GM21717 (cell line): ENCODE data around the gene CDRT4.
"Not testable (repeated sequence)": the region's sequence is repeated elsewhere in the genome, so short reads cannot be mapped to it uniquely, and the experiment has no call there.

Source experiments
- ATAC-seq: cut with Tn5 transposase; IDR thresholded peaks from one replicate; pipeline ENCODE4 v1.9.1; 2021; ENCODE audit warnings: mild to moderate bottlenecking, moderate library complexity; ENCODE audit not compliant: unreplicated experiment

The CDRT4 gene

GRCh38 chr17:15457723-15458094, 9.7 kb downstream of the CDRT4 start:
- ATAC-seq = no peak

- ATAC-seq = no peak
These were observed 10.3 kb downstream of the CDRT4 start for GRCh38 chr17:15456972-15457722.

DNA sequence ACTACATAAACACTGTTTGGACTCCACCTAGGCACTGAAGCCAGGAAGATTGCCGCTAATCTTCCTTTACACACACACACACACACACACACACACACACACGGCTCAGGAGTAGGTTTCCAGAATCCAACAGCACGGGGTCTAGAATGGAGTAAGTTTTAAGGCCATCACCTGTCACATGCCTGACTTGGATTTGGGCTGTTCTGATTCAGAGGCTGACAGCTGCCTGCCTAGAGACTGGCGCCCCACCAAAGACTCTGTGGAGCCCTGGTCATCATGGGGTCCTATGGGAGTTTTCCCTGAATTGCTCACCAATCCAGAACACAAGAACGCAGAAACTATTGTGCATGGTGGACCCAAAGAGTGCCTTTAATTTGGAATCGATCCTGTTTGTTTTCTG, 10.9 kb downstream of the CDRT4 start:
- ATAC-seq = no peak

DNA sequence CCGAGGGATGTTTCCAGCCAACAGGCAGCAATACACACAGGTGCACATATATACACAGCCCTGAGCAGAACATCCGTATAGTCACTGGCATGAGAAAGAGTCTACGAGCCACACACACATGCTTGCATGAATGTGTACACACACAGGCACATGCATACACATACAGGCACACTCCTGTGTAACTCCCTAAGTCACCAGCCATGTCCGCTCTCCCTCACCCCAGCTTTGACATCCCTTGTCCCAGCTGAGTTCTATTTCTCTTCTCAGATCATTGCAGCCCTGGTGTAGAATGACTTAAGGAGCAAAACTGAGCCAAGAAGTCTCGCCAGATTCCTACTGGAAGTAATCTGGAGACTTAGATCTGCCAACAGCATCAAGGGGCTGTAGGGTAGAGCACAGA, 13.1 kb downstream of the CDRT4 start:
- ATAC-seq = no peak

- no peak for ATAC-seq
These were observed 13.6 kb downstream of the CDRT4 start for GRCh38 chr17:15453782-15454181.

DNA sequence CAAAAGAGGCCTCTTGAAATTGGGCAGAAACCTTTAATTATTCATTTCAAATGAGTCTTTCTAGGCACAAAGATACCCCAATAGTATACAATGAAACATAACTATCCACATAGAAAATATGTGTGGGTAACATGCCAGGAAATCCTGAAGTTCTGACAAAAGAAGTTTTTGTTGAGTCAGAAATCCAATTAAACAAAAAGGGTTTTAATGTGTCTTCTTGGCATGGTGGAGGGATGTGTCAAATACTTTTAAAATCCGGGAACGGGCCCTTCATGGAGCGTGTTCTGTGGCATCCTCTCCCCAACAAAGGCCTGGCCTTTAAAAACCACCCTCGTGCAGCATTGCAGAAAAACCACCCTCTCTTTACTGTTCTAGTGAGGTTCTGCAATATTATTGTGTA, 14.2 kb downstream of the CDRT4 start:
- ATAC-seq = no peak

DNA sequence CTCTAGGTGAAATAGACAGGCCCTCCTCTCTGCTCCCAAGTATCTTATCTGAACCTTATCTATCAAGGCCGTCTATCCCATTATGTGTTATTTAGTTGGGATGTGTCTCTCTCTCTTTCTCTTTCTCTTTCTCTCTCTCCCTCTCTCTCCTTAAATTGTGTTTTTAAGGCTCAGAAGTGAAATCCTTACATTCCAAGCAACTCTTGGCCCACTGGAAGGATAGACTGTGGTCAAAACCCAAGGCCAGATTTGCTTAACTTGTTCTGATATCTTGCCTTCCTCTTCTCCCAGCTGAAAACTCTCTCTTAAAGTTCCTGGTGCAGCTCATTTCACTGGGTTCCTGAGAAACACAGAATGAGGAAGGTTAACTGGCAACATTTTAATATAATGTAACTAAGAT, 14.7 kb downstream of the CDRT4 start:
- no peak for ATAC-seq

GRCh38 chr17:15451680-15452079, 15.7 kb downstream of the CDRT4 start:
- ATAC-seq = no peak

- no peak for ATAC-seq
These were observed 18.9 kb downstream of the CDRT4 start for GRCh38 chr17:15448580-15448956.

DNA sequence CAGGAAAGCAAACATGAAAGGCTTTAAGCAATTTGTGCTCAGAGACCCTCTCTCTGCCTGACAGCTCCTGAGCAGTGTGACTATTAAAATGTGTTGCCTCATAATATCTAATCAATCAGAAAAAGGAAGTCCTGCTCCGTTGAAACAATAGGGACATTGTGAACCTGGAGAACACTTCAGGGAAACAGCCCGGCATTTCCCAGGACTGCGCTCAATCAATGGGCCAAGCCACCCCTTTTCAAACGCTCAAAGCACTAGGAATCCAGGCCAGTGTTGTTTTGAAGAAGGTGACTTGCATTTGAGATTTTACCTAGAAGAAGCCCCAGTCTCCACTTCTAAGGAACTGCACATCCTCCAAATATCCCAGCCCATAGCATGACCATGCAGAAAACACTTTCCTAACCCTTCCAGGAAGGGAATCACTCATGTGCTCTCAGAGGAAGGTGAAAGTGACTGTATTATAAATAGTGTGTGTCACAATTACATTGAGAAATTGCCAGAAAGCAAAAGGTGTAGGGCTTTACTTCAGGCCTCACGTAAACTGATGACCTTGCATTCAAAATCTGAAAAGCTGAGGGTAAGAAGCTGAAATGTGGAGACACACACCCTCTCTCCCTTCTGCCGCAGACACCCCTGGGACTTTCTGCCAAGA, 19.4 kb downstream of the CDRT4 start:
- no peak for ATAC-seq

DNA sequence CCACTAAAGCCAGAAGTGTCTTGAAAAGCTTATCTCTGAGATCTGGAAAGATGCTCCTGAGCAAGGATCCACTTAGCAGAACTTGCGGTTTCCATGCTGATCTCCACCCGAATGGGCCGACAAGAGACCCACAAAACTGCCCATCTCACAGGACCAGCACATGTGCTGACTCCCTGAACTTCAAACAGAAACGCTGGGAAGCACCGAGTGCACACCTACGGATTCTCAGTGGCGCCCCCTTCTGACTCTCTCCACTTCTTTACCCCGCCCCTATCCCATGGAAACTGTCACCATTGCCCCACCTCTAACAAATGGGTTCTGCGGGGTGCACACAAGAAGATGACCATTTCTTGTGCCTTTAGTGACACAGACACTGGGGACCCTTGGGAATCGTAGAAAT, 21.4 kb downstream of the CDRT4 start:
- no peak for ATAC-seq

DNA sequence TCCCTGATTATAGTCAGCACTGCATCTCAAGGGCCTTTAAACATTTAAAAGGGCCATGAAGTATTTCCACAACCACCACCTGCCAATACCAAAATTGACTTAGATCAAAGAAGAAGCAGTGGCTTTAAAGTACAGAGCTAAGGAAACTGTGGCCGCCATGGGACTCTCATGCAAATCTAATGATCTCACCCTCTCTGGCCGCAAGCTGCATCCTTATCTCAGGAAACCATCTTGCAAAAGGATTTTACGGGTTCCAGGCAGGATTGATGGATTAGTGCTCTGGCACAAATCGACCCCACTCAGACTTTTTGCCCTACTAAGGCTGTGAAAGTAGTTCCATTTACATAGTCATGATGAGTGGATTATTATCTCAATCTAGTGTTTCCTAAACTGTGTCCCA, 22.6 kb downstream of the CDRT4 start:
- ATAC-seq = no peak

GRCh38 chr17:15442311-15443180, 24.9 kb downstream of the CDRT4 start:
- no peak for ATAC-seq

DNA sequence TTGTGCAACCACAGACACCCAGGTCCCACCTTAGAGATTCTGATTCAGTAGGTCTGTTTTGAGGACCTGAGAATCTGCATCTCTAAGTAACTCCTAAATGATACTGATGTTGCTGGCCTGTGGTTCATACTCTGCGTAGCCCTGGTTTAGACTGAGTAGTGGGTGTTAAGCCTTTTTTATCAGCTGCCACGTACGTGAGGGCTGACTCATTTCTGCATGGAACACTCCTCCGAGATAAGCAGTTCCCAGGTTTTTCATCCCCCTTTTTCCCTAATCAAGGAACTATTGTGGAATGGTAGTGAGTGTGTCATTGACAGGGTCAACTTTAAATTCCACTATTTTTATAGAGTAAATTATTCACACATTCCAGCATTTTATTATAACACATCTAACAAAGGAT, 26.1 kb downstream of the CDRT4 start:
- no peak for ATAC-seq

- ATAC-seq = no peak
These were observed 27.1 kb downstream of the CDRT4 start for GRCh38 chr17:15440347-15440746.

GRCh38 chr17:15439205-15439985, 28.0 kb downstream of the CDRT4 start:
- ATAC-seq = not testable (repeated sequence)

- ATAC-seq = no peak
These were observed 28.8 kb downstream of the CDRT4 start for GRCh38 chr17:15438491-15439105.

DNA sequence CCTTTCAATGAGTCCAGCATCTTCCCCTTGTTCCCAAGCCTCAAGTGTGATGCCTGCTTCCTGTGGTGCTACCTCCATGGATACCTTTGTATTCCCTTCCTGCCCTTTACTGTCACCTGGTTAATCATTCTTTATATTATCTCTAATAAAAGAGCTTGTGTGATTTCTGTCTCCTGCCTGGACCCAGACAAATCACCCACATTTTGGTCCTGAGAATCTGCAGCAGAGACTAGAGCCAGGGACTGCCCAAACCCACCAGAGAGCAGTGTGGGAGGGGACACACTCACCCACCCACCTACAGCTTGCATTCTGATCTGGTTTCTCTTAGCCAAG, 30.2 kb downstream of the CDRT4 start:
- ATAC-seq = no peak

DNA sequence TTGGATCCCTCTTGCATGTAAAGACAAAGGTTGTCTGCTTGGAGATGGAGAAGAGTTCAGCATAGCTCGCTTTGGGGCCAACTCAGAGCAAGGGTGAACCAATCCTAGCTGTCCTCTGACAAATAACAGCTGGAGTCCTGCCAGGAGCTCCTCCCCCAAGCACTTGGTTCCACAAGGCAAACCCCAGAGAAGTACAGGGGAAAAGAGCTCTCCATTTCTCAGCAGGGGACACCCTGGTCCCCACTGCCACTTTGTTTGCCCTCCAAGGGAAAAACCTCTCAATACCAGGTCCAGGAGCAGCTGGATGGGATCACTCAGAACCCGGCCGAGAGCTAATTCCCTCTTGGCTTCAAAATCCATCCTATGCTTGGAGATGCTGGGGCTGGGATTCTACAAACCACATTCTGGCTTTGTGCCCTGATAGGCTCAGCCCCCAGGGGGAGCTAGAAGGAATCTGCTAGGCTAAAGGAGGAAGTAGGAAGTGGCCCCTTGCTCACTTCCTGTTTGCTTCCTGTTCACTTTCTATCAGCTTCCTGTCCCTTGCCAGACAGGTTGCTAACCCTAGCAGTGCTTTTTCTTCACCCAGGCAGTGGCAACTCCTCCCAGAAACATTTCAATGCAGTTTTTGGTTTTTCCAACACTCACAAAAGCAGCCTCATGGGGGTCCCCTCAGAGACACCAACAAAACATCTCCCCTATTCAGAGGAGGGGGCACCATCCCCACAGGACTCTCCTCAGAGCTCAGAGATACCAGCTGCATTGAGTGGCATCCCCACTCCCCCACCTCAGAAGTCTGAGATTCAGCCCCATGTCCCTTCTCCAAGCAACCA, 30.7 kb downstream of the CDRT4 start:
- ATAC-seq = no peak

- ATAC-seq = no peak
These were observed 32.5 kb downstream of the CDRT4 start for GRCh38 chr17:15434956-15435355.
